Transverse colon (tissue), 4 donors: ENCODE results near the gene DDN.

ENCODE experiments used
- EP300 ChIP-seq: sonication (generic); formaldehyde crosslinking; IDR thresholded peaks from one replicate; pipeline ENCODE4 v1.6.1; 2017; ENCODE audit warnings: antibody characterized with exemption, low read depth
- POLR2A ChIP-seq: fragments of 450-650 bp; IDR thresholded peaks from one replicate; pipeline ENCODE4 v1.6.1; 2016; ENCODE audit warnings: antibody characterized with exemption, mild to moderate bottlenecking, moderate library complexity
- POLR2AphosphoS5 ChIP-seq, 3 donors: sonication (generic); formaldehyde crosslinking; IDR thresholded peaks; one replicate each; pipeline ENCODE4 v1.6.1; 2016; ENCODE audit warnings: antibody characterized with exemption in 3 of 3
- TF ChIP-seq, protein P1 (sequence below), 5 experiments: fragments of 200-600 bp in 3 of 5; fragments of 450-650 bp in 2 of 5; sonication (generic) in 3 of 5; IDR thresholded peaks; 1 replicate in 2 of 5; 2 replicates in 3 of 5; pipeline ENCODE4 v1.5.1; 2016 to 2017; ENCODE audit warnings: antibody characterized with exemption in 5 of 5, inconsistent platforms in 3 of 5, mild to moderate bottlenecking in 2 of 5, moderate library complexity in 1 of 5

DNA sequence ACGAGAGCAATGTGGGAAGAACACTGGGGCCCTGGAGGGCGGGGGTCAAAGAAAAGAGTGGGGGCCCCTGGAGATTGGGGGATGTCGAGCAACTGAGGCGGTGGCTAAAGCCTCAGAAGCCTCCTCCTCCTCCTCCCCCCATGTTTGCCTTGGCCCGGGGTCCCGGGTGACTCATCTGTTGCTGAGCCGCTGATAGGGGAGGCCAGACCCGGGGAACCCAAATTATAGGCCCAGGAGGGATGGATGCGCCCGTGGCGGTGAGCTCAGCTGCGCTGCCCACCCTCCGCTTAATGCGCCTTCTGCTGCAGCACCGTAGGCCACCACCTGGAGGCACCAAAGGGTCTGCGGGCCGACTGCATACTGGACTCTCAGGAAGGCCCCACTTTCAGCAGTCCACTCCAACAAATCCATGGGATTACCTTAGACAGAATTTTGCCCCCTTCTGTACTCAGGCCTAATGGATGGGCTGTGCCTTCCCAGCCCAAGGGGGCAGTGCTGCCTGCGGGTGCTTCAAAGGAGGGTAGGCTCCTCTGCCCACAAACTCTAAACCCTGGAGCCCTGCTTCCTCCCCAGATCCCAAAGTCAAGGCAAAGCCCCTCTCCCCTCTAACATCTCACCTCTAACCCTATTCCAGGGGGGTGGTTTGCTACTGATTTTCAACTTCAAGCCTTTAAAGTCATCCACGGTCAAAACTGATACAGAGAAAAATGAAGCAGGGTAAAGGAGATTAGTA lies 25.1 kb downstream of the DDN start:
- TF ChIP-seq, protein P1, sequence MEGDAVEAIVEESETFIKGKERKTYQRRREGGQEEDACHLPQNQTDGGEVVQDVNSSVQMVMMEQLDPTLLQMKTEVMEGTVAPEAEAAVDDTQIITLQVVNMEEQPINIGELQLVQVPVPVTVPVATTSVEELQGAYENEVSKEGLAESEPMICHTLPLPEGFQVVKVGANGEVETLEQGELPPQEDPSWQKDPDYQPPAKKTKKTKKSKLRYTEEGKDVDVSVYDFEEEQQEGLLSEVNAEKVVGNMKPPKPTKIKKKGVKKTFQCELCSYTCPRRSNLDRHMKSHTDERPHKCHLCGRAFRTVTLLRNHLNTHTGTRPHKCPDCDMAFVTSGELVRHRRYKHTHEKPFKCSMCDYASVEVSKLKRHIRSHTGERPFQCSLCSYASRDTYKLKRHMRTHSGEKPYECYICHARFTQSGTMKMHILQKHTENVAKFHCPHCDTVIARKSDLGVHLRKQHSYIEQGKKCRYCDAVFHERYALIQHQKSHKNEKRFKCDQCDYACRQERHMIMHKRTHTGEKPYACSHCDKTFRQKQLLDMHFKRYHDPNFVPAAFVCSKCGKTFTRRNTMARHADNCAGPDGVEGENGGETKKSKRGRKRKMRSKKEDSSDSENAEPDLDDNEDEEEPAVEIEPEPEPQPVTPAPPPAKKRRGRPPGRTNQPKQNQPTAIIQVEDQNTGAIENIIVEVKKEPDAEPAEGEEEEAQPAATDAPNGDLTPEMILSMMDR (IDR thresholded peaks at IDR 0.05) = peak; percentile 49 to 71 (median 58)
- TF ChIP-seq POLR2A (no peak), POLR2AphosphoS5 (IDR thresholded peaks at IDR 0.05) (no peak), EP300 (no peak)
